Cerebellar nuclear complex (tissue), 1 donor: ENCODE data around the gene DDX59.
"Not testable (repeated sequence)": the region's sequence is repeated elsewhere in the genome, so short reads cannot be mapped to it uniquely, and the experiment has no call there.

Experiments used
- DNase-seq, 2 experiments: peaks; one replicate each; lab custom pipeline; 2025; lab: John Stamatoyannopoulos, UW

Gene DDX59

DNA sequence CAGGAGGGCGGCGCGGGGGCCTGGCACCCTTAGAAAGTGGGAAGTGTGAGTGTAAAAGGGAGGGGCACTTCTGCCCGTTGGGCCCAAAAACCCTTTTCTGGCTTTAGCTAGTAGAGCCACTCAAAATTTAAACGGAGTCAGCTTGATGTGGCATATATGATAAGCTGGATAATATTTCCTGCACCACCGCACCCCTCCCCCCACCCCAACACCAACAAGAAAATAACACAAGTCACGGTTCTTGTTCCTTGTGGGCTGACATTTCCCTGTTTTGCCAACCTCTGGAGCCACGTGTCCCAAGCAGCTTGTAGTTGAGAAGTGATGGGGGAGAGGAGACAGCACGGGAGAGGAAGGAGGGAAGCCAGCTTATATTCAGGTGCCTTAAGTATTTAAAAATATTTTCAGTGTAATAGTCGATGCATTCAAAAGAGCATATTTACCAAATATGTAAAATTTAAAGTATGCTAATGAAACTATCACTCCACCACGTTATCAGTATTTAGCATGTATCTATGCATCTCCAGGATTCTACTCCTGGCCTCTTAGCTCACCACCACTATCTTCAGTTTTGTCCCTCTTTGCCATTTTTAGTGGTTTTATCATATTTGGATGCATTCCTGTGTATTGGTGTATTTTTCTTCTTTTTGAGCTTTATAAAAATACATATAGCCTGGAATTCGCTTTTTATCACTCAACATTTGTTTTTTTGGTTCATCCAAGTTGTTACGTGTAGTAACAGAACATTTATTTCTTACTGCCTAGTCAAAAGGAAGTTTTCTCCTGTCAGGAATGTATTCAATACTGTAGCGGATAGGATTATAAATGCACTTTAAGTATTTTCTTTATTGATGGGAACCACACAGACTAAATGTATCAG is 773 bp upstream of the DDX59 start:
- peak in 1 of 2 experiments; percentile 20 for DNase-seq

DNA sequence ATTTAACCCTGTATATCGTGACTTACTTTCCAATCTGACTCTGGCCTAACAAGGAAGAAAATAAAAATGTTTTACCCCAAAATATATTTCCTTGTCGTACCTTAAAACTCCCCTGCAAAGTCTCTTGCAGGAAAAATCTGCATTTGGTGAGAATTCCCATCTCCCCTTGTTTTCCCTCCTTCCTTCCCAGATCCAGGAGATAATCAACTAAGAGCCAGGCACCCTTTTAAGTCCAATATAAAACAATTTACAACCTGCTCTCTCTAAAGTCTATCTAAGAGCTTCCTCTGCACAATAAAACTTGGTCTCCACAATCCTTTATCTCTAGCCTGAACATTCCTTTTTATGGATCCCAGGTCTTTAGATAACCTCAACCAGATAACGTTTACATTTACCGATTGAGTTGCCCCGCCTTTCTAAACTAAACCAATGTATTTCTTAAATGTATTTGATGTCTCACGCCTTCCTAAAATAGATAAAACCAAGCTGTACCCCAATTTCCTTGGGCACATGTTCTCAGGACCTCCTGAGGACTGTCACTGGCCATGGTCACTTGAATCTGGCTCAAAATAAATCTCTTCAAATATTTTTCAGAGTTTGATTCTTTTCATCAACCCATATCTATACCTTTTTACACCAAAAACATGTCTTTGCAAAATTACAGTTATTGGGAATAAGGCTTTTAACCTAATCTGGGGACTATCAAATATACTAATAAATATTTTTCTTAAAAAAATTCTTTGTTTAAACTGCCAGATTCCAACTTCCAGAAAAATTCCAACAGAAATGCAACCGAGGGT is 993 bp downstream of the DDX59 start:
- DNase-seq = no peak

DNA sequence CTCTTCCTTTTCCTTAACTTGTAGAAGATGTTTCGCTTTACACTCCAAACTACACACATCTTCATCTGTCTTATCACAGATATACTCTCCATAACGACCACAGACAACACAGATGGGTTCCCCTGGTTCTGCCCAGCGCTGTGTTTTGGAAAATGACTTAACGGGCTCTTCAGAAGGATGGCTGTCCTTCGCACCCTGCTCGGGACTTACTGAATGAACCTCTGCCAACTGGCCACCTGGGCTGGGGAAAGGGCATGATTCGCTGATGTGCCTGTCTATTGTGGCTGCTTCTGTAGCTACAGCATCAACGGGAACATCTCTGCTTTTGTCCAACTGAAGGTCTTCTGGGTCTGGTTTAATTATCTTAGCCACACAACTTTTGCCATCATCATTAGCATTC is 3.4 kb downstream of the DDX59 start:
- no peak for DNase-seq

DNA sequence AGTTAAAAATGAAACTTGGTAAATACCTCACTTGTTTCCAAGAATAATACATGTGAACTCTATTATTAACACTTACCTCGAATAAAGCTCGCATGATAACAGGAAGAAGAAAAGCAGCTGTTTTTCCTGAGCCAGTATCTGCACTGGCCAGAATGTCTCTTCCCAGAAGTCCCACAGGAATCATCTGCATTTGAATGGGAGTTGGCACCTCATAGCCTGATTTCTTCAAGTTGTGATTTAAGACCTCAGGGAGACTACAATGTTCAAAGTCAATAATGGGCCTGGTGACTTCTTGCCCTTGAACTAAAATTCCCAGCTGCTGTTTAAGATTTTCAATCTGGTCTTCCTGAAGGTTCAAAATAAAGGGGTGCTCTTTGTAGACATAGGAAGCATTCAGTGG is 3.8 kb downstream of the DDX59 start:
- no peak for DNase-seq

DNA sequence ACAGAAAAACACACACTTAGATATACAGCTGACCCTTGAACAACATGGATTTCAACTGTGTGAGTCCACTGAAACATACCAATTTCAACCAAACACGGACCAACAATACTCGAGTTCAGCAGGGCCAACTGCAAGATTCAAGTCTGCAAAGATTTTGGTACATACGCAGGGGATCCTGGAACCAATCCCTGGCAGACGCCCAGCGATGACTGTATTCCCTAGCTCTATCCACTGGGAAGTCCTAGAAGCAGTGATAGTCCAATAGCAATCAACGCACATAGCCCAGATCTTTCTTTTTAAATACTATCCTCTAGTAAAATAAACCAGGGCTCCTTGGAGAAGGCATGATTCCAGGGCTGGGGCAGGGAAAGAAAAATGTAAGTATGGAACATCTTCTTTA is 9.0 kb downstream of the DDX59 start:
- no peak for DNase-seq

DNA sequence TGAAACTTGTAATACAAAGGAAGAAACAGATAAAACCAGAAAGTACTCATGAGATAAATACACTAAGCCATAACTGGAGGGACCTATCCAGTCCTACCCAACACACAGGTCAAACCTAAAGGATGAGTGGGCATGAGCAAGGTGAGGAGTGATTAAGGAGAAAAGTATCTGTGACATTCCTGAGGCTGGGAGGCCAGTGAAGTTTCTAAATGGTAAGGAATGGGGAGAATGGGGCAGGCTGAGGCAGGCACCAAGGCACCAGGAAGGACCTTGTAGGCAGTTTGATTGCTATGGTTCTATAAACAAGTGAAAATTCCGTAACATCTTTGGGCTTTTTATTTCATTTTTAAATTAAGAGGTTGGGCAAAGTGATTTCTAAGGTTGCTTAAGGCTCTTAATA is 10.4 kb downstream of the DDX59 start:
- DNase-seq = no peak

DNA sequence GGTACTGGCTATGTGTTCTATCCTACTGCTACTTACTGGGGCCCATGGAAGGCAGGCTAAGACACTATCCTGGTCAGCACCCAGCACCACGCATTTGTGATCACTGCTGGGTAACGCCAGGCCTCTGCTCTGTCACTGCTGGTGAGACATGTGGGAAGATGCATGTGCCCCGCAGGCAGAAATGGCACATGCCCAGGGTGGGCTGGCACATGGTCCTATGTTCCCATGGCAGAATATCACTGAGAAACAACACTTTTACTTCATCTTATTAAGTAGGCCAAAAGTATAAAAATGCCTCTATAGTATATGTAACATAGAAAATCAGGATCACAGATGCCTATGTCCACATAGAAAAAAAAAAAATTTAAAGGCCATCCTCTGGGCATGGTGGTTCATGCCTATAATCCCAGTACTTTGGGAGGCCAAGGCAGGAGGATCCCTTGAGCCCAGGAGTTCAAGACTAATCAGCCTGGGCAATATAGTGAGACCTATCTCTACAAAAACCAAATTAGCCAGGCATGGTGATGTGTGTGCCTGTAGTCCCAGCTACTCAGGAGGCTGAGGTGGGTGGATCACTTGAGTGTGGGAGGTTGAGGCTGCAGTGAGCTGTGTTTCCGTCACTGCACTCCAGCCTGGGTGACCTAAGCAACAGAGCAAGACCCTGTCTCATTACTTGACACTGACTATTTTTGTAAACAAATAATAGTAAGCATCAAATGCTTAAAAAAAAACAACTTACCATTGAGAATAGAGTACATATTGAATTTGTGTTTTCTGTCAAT is 11.5 kb downstream of the DDX59 start:
- DNase-seq = no peak

DNA sequence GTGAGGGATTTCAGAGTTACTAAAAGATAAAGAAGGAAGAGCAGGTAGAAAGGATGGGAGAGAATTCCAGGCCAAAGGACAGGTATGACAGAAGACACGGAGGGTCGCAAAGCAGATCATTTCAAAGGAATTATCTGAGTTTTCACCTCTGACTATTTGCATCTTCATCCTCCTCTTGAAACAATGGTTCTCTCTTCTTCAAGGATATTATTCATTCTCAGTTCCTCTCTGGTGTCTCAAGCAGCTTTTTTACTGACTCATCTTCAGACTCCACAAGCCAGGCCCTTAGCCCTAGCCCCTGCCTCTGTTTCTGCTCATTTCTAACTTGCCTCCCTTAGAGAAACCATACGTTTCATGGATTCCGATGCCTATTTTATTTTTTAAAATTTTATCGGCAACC is 15.0 kb downstream of the DDX59 start:
- DNase-seq = no peak

DNA sequence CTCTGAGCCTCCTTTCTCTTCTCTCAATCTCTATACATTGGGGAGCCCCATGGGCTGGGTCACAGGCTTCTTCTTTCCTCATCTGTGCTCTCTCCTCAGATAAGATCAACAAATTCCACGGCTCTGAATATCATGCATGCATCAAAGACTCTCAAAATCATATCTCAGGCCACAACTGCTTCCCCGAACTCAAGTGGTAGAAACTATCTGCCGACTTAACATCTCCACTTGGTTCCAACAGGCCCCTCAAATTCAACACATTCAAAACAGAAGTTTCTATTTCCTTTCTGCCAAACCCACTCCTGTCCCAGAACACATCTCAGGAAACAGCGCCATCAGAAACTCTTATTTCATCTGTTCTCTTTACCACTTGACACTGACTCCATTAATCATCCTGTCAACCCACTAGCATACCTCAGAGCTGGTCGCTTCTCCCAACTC is 16.7 kb downstream of the DDX59 start:
- no peak for DNase-seq

DNA sequence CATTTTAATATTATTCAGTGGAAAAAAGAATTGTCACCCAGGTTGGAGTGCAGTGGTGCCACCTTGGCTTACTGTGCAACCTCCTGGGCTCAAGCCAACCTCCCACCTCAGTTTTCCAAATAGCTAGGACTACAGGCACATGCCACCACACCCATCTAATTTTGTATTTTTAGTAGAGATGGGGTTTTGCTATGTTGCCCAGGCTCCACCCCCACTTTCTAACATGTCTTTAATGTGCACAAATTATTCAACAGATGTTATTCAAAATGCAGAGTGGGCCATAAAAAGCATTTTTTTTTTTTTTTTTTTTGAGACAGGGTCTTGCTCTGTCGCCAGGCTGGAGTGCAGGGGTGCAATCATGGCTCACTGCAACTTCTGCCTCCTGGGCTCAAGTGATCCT is 17.3 kb downstream of the DDX59 start:
- DNase-seq = no peak

DNA sequence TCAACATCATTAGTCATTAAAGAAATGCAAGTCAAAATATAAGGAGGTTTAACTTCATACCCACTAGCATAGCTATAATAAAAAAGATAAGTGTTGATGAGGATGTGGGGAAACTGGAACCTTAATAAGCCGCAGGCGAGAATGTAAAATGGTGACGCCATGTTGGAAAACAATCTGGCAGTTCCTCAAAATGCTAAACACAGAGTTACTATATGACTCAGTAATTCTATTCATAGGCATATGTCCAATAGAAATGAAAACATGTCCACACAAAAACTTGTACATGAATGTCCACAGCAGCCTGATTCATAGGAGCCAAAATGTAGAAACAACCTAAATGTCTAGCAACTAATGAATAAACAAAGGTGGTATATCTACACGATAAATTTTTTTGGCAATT is 23.2 kb downstream of the DDX59 start:
- no peak for DNase-seq

DNA sequence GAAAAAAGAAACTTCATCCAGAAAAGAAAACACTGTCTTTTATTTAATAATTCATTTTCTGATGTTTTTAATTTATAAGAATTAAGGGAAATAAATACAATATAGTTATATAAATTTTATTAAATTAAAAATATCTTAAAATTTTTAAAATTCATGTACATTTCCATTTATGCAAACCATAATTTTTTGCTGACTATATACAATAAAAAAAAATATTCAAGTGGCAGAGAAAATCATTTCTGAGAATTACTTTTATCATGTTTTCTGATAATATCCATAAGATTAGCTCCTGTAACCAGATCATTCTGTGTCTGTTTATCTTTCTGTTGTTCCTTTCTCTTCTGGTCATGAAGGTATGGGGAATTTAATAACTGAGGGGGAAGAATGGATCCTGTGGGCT is 25.7 kb downstream of the DDX59 start:
- DNase-seq = no peak

DNA sequence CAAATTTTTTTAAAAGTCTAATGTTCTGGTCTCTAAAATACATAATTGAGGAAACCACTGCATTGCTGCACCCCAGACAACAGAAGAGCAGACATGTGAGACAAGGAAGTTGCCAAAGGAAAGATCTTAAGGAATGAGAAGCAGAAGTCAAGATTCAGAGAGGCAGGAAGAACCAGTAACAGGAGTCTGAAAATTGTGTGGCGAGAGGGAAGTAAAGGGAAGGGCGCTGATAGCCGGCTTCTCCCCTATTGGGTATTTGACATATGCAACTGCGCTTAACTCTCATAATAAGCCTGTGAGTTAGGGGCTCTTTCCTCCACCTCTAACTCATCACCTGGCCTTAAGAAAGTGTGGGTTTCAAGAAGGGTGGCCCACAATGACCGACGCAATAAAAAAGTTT is 27.2 kb downstream of the DDX59 start:
- DNase-seq = no peak

DNA sequence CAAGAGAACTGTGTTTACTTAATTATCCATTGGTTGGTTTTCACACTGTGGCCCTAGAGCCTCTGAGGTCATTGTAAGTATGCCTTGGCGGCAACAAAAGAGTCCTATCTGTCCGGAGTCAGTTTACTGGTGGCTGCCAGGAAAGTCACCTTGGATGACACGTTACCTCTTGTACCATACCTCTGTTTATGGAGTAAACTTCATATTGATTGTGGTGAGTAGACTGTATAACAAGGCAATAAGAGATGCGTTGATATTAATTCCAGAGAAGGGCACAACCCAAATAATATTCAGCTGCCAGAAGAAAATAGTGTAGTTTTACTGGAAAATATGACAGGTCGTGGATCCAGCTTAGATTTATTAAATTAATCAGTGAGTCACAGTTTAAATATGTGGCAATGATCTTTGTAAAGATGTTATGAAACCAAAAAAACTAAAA is 28.7 kb downstream of the DDX59 start:
- no peak for DNase-seq

DNA sequence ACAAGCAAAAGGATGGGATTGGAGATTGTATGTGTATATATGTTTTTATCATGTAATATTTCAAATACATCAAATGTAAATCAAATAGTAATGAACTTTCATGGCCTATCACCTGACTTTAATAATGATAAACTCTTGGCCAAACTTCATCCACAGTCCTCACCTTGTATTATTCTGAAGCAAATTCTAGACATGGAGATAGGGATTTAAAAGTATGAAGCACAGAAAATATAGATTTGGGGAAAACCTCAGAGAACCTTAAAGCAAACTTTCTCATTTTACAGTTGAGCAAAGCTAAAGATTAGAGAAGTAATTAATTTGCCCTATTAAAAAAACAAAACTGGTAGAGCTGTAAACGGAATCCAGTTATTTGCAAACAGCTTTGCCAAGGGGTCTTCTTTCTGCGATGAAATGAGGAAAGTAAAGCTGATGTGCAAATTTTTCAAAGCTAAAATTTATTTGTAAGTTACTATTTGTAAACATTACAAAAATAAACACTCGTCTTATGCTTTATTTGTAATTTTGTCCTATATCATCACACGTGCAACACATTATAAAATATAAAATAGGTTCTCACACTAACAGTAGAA is 29.2 kb downstream of the DDX59 start:
- no peak for DNase-seq

DNA sequence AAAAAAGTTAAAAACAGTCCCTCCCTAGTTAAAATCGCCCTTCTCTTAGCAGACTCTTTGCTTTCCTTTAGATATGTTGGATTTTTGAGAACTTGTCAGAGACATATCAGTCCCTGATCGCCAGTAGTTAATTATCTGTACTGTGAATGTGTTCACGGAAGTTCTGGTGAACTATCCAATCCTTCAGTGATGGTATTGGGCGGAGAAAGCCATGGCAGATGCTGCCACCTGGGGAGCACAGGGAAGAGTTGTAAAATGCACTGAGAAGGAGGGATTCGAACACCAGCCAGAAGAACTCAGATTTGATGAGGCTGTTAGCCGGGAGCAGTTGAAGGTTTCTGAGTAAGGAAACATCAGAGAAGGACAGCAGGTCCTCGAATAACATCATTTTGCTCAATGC is 31.6 kb downstream of the DDX59 start:
- DNase-seq = no peak

DNA sequence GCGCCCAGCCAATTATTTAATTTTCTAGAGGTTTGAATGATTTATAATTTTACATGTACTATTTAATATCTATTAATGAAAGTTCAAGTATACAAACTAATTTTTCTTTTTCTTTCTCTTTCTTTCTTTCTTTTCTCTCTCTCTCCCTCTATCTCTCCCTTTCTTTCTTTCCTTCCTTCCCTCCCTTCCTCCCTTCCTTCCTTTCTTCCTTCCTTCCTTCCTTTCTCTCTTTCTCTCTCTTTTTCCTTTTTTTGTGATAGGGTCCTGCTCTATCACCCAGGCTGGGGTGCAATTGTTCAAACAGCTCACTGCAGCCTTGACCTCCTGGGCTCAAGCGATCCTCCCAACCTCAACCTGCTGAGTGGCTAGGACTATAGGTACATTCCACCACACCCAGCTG is 33.0 kb downstream of the DDX59 start:
- DNase-seq = no peak

DNA sequence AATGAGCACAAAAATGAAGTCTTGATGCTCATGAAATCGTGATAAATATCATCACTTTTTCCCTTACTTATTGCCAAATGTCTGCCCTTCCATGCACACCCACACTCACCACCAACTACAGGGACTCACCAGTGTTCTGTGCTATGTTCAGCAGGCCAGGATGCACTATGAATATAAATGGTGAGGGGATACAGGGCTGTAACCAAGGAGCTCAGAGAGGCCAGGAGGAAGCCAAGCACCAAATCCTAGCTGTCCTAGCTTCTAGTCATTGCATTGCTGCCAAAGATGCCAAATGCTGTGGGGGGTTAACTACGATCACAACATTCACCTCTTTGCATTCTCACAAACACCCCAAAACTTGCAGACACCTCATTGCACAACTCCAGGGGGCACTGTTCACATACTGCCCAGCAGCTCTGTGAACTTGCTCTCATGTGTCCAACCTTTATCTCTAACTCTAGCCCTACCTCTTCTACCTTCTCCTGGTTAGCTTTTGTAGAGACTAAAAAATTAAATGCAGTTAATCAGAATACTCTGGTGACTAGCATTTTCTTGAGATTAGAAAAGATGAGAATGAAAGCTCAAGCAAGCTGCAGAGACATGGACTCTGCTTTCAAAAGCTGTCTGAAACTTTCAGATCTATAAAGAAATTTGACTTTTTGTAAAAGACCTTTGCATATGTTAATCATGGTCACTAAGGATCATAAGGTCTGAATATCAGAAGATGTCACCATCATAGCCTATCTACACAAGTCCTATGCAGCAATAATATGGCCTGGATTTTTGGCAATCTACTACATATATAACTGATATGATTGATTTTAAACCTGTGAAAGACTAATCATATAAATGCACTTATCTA is 35.2 kb downstream of the DDX59 start:
- no peak for DNase-seq

DNA sequence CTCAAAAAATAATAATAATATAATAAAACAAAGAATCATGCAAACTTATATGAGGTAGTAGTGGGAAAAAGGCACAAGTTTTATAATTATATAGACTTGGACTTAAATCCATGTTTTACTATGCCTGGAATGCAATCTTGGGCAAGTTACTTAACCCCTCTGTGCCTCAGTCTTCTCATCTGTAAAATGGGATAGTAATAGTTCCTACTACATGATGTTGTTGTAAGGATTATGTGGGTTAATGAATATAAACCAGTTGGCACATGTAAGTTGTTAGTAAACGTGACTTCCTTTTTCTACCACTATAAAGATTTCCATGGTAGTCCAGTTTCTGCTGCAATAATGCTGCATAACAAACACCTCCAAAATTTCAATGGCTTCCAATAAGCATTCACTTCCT is 38.3 kb downstream of the DDX59 start:
- DNase-seq = no peak

DNA sequence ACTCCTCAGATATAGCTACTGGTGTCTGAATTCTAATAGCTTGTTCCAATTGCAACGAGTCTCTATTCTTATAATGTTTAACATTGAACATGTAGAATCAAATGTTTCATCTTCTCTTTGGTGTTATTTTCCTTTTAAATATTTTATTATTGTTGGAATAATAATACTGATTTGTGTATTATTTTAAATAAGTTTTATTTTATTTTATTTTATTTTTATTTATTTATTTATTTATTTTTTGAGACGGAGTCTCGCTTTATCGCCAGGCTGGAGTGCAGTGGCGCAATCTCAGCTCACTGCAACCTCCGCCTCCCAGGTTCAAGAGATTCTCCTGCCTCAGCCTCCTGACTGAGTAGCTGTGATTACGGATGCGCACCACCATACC is 39.2 kb downstream of the DDX59 start:
- DNase-seq = not testable (repeated sequence)

DNA sequence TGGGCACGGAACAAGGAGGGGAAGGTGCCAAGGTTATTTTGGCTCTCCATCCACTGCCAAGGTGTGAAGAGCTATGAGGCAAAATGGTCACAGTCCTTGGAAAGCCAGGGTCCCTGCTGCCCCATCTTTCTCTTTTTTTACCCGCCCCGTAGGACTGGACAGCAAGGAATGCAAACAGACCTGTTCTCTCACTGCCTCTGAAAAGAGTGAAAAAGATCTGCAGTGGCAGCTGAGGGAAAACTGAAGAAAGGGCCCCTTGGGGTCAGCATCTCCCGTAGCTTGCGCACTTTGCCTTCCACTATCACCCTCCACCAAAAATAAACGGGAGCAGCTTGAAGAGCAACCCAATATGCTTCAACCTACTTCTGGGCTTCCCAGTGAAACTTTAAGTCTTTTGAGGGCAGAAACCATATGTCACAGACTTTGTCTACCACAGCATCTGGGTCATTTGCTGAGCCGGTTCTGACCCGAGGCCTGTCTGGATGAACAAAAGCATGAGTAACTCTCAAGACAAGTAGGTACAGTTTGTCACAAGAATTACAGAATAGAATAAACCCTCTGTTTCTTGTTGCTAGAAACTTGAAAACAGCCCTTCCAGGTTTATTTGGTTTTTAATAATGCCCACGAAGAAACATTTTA is 39.7 kb downstream of the DDX59 start:
- DNase-seq = no peak
